GM12878 (cell line): ENCODE measurements around the gene TSC22D3. TPM values are rescaled to one million over a fixed set of nuclear protein-coding genes. Genes with fewer than 3 reads are reported as not detected.

Experiments
- BACH1 ChIP-seq: fragments of 450-650 bp; IDR thresholded peaks from 2 replicates; pipeline ENCODE4 v1.6.1; 2017; ENCODE audit warnings: mild to moderate bottlenecking, borderline replicate concordance
- BHLHE40 ChIP-seq, 2 experiments: fragments of 450-650 bp in 1 of 2; IDR thresholded peaks; 2 replicates each; pipeline ENCODE4 v1.6.1; 2011 to 2017; ENCODE audit warnings: low read depth in 2 of 2, borderline replicate concordance in 1 of 2, improper control_type of control experiment in 1 of 2, low read length in 1 of 2, mild to moderate bottlenecking in 1 of 2
- CBX5 ChIP-seq: sonication (generic); IDR thresholded peaks from 2 replicates; pipeline ENCODE4 v1.6.1; 2016; ENCODE audit warnings: low read depth, moderate library complexity, mild to moderate bottlenecking, inconsistent platforms
- CREM ChIP-seq: IDR thresholded peaks from 2 replicates; pipeline ENCODE4 v1.6.1; 2014; ENCODE audit warnings: antibody characterized with exemption, low read depth
- HDGF ChIP-seq: fragments of 450-650 bp; IDR thresholded peaks from 2 replicates; pipeline ENCODE4 v1.6.1; 2016; ENCODE audit warnings: antibody characterized with exemption
- IRF4 ChIP-seq: IDR thresholded peaks from 2 replicates; pipeline ENCODE4 v1.6.1; 2011; ENCODE audit warnings: low read depth, low read length
- MYC ChIP-seq: IDR thresholded peaks from 2 replicates; pipeline ENCODE4 v1.6.1; 2011; ENCODE audit warnings: mild to moderate bottlenecking, low read length, moderate library complexity, inconsistent platforms; ENCODE audit not compliant: insufficient read depth, insufficient replicate concordance, insufficient read length, severe bottlenecking
- RCOR1 ChIP-seq: conservative IDR thresholded peaks from 2 replicates; pipeline ENCODE4 v1.6.1; 2012; ENCODE audit warnings: low read depth, low read length, improper control_type of control experiment
- RELA ChIP-seq: fragments of 450-650 bp; IDR thresholded peaks from 2 replicates; pipeline ENCODE4 v1.8.0; 2014; ENCODE audit warnings: borderline replicate concordance; ENCODE audit not compliant: partially characterized antibody
- RUNX3 ChIP-seq: IDR thresholded peaks from 2 replicates; pipeline ENCODE4 v1.6.1; 2012; ENCODE audit warnings: low read length, inconsistent platforms
- SIX5 ChIP-seq: IDR thresholded peaks from 2 replicates; pipeline ENCODE4 v1.6.1; 2011; ENCODE audit warnings: mild to moderate bottlenecking, low read depth, low read length, moderate library complexity; ENCODE audit not compliant: severe bottlenecking
- SPI1 ChIP-seq: IDR thresholded peaks from 2 replicates; pipeline ENCODE4 v1.6.1; 2011; ENCODE audit warnings: low read depth, mild to moderate bottlenecking, low read length, moderate library complexity, borderline replicate concordance; ENCODE audit not compliant: insufficient read depth
- TAF1 ChIP-seq: IDR thresholded peaks from 2 replicates; pipeline ENCODE4 v1.6.1; 2011; ENCODE audit warnings: mild to moderate bottlenecking, low read depth, low read length, borderline replicate concordance
- TCF3 ChIP-seq: IDR thresholded peaks from 2 replicates; pipeline ENCODE4 v1.6.1; 2012; ENCODE audit warnings: low read depth, mild to moderate bottlenecking, low read length, borderline replicate concordance; ENCODE audit not compliant: insufficient read depth
- polyA plus RNA-seq, 11 experiments: library from polyadenylated mRNA; depleted of rRNA in 4 of 11; unstranded in 6 of 11; stranded (reverse) in 5 of 11; fragments of >200 nt; fragmentation: Nextera tagmentation in 4 of 11; fragmentation: Illumina TruSeq in 1 of 11; extraction: Ambion mirVana in 4 of 11; extraction: Trizol in 1 of 11; gene quantifications; 1 replicate in 1 of 11; 2 replicates in 10 of 11; pipeline versions ENCODE4 v1.2.1 to v1.2.3, GENCODE V29; 2011 to 2016; ENCODE audit warnings: inconsistent platforms in 2 of 11, missing spikeins in 2 of 11, low read depth in 1 of 11
- total RNA-seq, 4 experiments: library from RNA; depleted of rRNA in 3 of 4; stranded (reverse); fragments of >200 nt in 3 of 4; fragmentation: Illumina TruSeq in 1 of 4; extraction: Trizol in 1 of 4; gene quantifications; 2 replicates each; pipeline versions ENCODE4 v1.2.1 to v1.2.3, GENCODE V29; 2013 to 2021
- TF ChIP-seq, protein P1 (sequence below): IDR thresholded peaks from 2 replicates; pipeline ENCODE4 v1.6.1; 2011; ENCODE audit warnings: borderline replicate concordance, low read depth, mild to moderate bottlenecking, moderate library complexity, mixed read lengths, low read length; ENCODE audit not compliant: insufficient read depth; ENCODE audit errors: extremely low read length
- TF ChIP-seq, protein P2 (sequence below): IDR thresholded peaks from 2 replicates; pipeline ENCODE4 v1.6.1; 2012; ENCODE audit warnings: low read depth, low read length, improper control_type of control experiment
- TF ChIP-seq, protein P3 (sequence below): IDR thresholded peaks from 2 replicates; pipeline ENCODE4 v1.6.1; 2012; ENCODE audit warnings: low read depth, low read length, improper control_type of control experiment
- TF ChIP-seq, protein P4 (sequence below): fragments of 450-650 bp; IDR thresholded peaks from 2 replicates; pipeline ENCODE4 v1.6.1; 2017; ENCODE audit warnings: low read depth, mild to moderate bottlenecking, moderate library complexity
- TF ChIP-seq, protein P5 (sequence below): fragments of 450-650 bp; formaldehyde crosslinking; IDR thresholded peaks from 2 replicates; pipeline ENCODE4 v1.4.0; 2020; ENCODE audit warnings: mild to moderate bottlenecking, moderate library complexity
- TF ChIP-seq, protein P6 (sequence below): IDR thresholded peaks from 2 replicates; pipeline ENCODE4 v1.6.1; 2012; ENCODE audit warnings: low read depth, low read length, improper control_type of control experiment

TSC22D3 gene
- total and polyA plus RNA-seq, 10 of the 15 experiments (the other 5 are each of a cell fraction or from before 2014, with no cell fraction given): 4.6 to 122 (median 16.1) TPM

DNA sequence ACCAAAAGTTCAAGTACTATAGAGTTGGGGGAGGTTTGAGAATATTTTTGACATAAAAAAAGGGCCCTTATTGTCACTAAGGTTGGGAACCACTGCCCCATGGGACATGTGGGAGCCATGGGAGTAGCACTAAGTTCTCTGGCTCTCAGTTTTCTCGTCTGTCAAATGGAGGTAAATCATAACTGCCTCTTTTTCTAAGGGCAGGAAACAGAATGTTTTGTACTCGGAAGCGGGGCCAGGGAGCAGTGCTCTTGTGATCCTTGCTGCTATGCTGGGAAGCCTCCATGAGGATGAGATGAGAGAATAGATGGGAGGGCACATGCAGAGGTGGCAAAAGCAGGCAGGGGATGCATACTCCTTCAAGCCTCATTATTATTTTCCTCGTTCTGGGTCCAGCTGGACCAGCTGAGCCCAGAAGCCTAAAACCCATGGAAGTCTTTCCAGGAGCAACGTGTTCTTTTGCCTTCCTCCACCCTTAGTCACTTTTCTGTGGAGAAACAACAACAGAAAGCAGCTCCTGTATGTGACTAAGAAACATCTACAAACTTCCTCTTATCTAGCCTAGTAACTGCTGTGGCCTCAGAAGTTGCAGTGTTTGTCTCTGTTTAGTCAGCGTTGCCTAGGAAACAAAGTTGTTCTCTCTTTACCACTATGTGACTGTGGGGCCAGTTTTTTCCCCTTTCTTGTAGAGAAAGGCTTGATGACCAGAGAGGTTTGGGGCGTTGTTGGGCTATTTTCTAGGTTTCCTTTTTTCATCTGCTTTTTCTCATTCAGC, 64.8 kb downstream of the TSC22D3 start (continued):
- TF ChIP-seq TAF1: no peak
- TF ChIP-seq BHLHE40 (IDR thresholded peaks at IDR 0.05; ENCODE audit: borderline replicate concordance in 1 of 2, low read depth in 2 of 2, low read length in 1 of 2): no peak
- no peak for TF ChIP-seq RELA
- TF ChIP-seq CBX5: no peak
- TF ChIP-seq SPI1: no peak
- TF ChIP-seq RUNX3: peak; percentile 73
- TF ChIP-seq, protein P1, sequence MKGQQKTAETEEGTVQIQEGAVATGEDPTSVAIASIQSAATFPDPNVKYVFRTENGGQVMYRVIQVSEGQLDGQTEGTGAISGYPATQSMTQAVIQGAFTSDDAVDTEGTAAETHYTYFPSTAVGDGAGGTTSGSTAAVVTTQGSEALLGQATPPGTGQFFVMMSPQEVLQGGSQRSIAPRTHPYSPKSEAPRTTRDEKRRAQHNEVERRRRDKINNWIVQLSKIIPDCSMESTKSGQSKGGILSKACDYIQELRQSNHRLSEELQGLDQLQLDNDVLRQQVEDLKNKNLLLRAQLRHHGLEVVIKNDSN: no peak
- TF ChIP-seq, protein P2, sequence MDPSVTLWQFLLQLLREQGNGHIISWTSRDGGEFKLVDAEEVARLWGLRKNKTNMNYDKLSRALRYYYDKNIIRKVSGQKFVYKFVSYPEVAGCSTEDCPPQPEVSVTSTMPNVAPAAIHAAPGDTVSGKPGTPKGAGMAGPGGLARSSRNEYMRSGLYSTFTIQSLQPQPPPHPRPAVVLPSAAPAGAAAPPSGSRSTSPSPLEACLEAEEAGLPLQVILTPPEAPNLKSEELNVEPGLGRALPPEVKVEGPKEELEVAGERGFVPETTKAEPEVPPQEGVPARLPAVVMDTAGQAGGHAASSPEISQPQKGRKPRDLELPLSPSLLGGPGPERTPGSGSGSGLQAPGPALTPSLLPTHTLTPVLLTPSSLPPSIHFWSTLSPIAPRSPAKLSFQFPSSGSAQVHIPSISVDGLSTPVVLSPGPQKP: no peak
- TF ChIP-seq, protein P3, sequence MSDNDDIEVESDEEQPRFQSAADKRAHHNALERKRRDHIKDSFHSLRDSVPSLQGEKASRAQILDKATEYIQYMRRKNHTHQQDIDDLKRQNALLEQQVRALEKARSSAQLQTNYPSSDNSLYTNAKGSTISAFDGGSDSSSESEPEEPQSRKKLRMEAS: peak; percentile 22; the same call in 1 of the 2 replicates
- TF ChIP-seq IRF4: 0 out of 2 replicates have a peak, but pooled peaks have one; percentile 14
- TF ChIP-seq, protein P4, sequence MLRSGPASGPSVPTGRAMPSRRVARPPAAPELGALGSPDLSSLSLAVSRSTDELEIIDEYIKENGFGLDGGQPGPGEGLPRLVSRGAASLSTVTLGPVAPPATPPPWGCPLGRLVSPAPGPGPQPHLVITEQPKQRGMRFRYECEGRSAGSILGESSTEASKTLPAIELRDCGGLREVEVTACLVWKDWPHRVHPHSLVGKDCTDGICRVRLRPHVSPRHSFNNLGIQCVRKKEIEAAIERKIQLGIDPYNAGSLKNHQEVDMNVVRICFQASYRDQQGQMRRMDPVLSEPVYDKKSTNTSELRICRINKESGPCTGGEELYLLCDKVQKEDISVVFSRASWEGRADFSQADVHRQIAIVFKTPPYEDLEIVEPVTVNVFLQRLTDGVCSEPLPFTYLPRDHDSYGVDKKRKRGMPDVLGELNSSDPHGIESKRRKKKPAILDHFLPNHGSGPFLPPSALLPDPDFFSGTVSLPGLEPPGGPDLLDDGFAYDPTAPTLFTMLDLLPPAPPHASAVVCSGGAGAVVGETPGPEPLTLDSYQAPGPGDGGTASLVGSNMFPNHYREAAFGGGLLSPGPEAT: peak; percentile 68
- TF ChIP-seq, protein P5, sequence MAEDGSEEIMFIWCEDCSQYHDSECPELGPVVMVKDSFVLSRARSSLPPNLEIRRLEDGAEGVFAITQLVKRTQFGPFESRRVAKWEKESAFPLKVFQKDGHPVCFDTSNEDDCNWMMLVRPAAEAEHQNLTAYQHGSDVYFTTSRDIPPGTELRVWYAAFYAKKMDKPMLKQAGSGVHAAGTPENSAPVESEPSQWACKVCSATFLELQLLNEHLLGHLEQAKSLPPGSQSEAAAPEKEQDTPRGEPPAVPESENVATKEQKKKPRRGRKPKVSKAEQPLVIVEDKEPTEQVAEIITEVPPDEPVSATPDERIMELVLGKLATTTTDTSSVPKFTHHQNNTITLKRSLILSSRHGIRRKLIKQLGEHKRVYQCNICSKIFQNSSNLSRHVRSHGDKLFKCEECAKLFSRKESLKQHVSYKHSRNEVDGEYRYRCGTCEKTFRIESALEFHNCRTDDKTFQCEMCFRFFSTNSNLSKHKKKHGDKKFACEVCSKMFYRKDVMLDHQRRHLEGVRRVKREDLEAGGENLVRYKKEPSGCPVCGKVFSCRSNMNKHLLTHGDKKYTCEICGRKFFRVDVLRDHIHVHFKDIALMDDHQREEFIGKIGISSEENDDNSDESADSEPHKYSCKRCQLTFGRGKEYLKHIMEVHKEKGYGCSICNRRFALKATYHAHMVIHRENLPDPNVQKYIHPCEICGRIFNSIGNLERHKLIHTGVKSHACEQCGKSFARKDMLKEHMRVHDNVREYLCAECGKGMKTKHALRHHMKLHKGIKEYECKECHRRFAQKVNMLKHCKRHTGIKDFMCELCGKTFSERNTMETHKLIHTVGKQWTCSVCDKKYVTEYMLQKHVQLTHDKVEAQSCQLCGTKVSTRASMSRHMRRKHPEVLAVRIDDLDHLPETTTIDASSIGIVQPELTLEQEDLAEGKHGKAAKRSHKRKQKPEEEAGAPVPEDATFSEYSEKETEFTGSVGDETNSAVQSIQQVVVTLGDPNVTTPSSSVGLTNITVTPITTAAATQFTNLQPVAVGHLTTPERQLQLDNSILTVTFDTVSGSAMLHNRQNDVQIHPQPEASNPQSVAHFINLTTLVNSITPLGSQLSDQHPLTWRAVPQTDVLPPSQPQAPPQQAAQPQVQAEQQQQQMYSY: no peak
- no peak for TF ChIP-seq BACH1
- TF ChIP-seq SIX5: no peak
- TF ChIP-seq CREM: peak; percentile 38; the same call in 1 of the 2 replicates
- no peak for TF ChIP-seq MYC
- no peak for TF ChIP-seq RCOR1
- TF ChIP-seq, protein P6, sequence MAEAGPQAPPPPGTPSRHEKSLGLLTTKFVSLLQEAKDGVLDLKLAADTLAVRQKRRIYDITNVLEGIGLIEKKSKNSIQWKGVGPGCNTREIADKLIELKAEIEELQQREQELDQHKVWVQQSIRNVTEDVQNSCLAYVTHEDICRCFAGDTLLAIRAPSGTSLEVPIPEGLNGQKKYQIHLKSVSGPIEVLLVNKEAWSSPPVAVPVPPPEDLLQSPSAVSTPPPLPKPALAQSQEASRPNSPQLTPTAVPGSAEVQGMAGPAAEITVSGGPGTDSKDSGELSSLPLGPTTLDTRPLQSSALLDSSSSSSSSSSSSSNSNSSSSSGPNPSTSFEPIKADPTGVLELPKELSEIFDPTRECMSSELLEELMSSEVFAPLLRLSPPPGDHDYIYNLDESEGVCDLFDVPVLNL: no peak
- no peak for TF ChIP-seq TCF3
- no peak for TF ChIP-seq HDGF
